CD4-positive, alpha-beta T cell treated with Interleukin-1 beta for 1 hour (primary cell): ENCODE measurements around the gene TSLP.

ENCODE experiments used
- DNase-seq, 2 donors: peaks; one replicate each; pipeline ENCODE4 v3.0.0-alpha.2; 2020 to 2022

TSLP gene

GRCh38 chr5:111099058-111099778 is 27.7 kb downstream of the TSLP start:
- no peak for DNase-seq

- DNase-seq = no peak
Measured at GRCh38 chr5:111106320-111106948, 34.9 kb downstream of the TSLP start.

GRCh38 chr5:111107371-111107770 is 35.9 kb downstream of the TSLP start:
- DNase-seq = no peak

- no peak for DNase-seq
Measured at GRCh38 chr5:111111956-111112355, 40.4 kb downstream of the TSLP start.

- DNase-seq = no peak
Measured at GRCh38 chr5:111113678-111114077, 42.2 kb downstream of the TSLP start.

GRCh38 chr5:111115229-111115628 is 43.7 kb downstream of the TSLP start:
- DNase-seq = no peak

GRCh38 chr5:111116550-111116949 is 45.0 kb downstream of the TSLP start:
- DNase-seq = no peak

GRCh38 chr5:111117136-111117535 is 45.6 kb downstream of the TSLP start:
- DNase-seq = no peak

GRCh38 chr5:111119221-111119620 is 47.7 kb downstream of the TSLP start:
- no peak for DNase-seq

GRCh38 chr5:111119856-111120255 is 48.3 kb downstream of the TSLP start:
- DNase-seq = no peak

- DNase-seq = no peak
Measured at GRCh38 chr5:111120911-111121310, 49.4 kb downstream of the TSLP start.

GRCh38 chr5:111121926-111122325 is 50.4 kb downstream of the TSLP start:
- DNase-seq = no peak

GRCh38 chr5:111122398-111122797 is 50.9 kb downstream of the TSLP start:
- DNase-seq = no peak

- no peak for DNase-seq
Measured at GRCh38 chr5:111124793-111125192, 53.3 kb downstream of the TSLP start.

GRCh38 chr5:111126896-111127295 is 55.4 kb downstream of the TSLP start:
- DNase-seq = no peak
